GM12872 (cell line): Measurements from ENCODE around the gene SLC7A10.

Experiments
- CTCF ChIP-seq: IDR thresholded peaks from 3 replicates; pipeline ENCODE4 v1.5.1; 2011; ENCODE audit warnings: low read depth, mild to moderate bottlenecking, low read length, moderate library complexity; ENCODE audit not compliant: insufficient read depth

SLC7A10 gene

GRCh38 chr19:33159893-33160292 lies 65.8 kb downstream of the SLC7A10 start:
- TF ChIP-seq CTCF = no peak

GRCh38 chr19:33159149-33159548 lies 66.5 kb downstream of the SLC7A10 start:
- TF ChIP-seq CTCF = no peak
